DLD1 (cell line): ENCODE results near the gene MTR.

ENCODE experiments used
- in situ Hi-C: cut with HindIII; loops from 2 replicates; pipeline ENCODE4 v1.10.0; 2017; ENCODE audit warnings: low sequenced_read_pairs

MTR gene

DNA sequence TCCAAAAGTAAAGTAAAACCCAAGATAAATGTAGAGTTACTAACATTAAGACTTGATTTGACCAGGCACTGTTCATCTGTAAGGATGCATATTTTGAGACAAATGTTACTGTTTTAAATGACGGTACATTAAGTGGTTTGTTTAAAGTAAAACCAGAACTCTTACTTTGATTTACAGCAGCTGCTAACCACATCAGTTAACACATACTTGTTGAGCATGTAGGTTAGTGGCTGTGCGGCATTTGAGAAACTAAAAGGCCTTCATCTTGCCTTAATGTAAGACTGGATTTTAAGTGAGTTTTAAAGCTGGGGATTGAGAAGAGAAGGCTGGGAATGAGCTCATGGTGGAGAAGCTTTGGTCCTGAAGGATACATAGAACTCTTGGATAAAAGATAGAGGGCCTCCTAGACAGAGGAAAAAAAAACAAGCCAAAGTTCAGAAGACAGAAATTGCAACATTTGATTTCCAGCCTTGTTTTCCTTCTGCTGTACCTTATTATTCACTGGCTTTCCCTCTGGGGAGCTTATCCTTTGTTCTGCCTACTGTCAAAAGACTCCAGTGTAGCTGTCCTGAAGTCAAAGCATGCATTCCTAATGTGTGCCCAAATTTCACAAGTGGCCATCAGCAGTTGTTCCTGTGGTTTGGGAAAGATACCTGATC is 66.6 kb downstream of the MTR start:
- in situ Hi-C loops, result loop anchor here (25.0 kb wide), 1 partner anchor 249 kb away; the partner anchor contains the start of gene HEATR1

DNA sequence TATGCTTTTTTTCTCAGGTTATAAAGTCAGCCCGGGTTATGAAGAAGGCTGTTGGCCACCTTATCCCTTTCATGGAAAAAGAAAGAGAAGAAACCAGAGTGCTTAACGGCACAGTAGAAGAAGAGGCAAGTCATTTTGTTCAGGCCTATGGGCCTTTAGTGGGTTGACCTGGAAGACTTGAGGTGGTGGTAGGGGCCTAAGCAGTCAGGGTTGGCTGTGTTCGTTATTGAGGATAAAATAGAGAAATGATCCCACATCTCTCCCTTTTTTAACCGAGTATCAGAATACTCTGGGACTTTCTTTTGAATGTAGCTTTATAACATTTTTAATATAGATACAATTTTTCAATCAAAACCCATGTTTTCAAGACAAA is 67.1 kb downstream of the MTR start:
- in situ Hi-C loops, result loop anchor here (25.0 kb wide), 1 partner anchor 250 kb away; the partner anchor contains the start of gene HEATR1

DNA sequence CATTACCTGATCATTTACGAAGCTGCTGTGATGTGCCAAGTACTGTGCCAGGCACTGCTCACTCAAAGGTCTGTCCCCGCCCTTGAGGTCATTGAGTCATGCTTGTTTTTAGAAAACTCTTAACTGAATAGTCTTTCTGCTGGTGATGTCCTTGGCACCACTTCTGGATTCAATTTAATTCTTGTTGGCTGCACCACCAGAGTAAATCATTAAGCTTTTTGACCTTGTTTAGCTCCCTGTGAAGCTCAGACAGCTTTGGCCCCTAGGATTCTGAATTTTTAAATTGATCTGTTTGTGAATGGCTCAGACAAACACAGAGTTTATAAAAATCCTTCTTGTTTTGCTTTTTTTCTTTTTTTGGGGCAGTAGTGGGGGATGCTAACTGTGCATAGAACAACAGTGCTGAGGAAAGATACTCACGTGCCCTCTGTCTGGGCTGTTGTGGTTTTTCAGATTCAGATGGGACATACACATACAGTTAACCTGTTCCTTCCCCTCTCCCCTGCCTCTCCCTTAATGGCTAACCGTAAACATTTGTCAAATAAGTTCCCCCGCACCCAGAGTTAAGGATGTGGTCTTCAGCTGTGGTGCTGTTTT is 67.6 kb downstream of the MTR start:
- in situ Hi-C loops, result loop anchor here (25.0 kb wide), 1 partner anchor 250 kb away; the partner anchor contains the start of gene HEATR1

DNA sequence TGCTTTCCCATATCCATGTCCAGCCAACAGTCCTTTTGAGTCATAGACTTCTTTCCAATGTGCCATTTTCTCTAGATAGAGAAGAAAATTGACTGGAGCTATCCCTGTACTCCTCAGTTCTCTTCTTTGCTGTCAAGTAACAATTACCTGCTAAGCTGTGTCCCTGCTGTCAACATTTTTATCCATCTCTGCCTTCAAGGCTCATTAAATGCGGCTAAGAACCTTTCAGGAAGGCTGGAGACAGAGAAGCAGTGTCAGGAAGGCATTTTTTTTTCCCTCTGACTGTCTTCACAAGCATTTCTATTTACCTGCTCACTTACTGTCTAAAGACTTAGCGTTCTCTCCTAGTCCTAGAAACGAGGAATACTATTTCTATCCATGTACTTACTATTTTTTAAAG is 69.1 kb downstream of the MTR start:
- in situ Hi-C loops, result loop anchor here (25.0 kb wide), 1 partner anchor 252 kb away; the partner anchor contains the start of gene HEATR1

DNA sequence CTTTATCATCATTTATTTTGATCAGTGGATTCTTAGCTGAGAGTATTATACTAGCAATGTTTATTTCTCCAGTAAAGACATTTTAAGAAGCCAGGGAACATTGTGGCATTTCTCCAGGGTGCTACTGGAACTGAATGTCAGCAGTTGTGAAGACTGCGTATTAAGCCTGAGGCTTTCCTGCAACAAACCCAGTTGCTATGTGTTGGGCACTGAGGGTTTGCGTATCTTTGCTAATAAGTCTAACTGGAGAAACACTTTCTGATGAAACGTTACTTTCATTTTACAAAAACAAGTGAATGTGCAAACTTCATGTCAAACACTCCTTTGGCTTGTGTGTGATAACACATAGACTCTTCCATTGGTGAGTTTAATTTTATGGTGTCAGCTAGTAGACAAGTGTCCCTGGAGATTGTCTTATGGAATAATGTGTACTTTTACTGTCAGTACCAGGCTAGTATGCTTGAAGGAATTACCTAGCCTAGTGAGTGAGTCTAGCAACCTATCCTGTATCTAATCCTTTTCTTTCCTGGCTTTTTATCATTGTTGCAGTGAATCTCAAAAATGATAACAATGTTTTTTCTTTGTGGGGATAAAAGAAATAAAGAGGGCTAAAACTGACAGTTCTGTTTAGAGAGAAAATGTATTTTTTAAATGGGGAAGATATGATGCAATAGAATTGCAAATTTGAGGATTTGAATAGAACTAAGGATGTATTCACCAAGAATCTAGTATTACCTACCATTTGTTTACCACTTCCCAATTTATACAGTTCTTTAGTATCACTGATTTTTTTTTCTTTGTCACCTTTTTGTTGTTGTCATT is 70.1 kb downstream of the MTR start:
- in situ Hi-C loops, result loop anchor here (25.0 kb wide), 1 partner anchor 253 kb away; the partner anchor contains the start of gene HEATR1

DNA sequence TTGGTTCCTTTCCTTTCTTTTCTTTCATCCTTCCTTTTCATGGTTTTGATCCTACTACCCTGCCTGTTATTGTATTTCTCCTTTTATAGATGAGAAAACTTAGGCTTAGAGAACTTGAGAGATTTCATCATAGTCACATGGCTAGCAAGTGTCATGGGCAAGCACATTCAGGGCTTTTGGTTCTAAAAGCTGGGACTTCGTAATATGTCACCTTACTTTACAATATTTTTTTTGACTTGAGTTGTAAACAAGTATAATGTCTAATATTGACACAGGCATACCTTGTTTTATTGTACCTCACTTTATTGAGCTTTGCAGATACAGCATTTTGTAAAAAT is 70.7 kb downstream of the MTR start:
- in situ Hi-C loops, result loop anchor here (25.0 kb wide), 1 partner anchor 253 kb away; the partner anchor contains the start of gene HEATR1

DNA sequence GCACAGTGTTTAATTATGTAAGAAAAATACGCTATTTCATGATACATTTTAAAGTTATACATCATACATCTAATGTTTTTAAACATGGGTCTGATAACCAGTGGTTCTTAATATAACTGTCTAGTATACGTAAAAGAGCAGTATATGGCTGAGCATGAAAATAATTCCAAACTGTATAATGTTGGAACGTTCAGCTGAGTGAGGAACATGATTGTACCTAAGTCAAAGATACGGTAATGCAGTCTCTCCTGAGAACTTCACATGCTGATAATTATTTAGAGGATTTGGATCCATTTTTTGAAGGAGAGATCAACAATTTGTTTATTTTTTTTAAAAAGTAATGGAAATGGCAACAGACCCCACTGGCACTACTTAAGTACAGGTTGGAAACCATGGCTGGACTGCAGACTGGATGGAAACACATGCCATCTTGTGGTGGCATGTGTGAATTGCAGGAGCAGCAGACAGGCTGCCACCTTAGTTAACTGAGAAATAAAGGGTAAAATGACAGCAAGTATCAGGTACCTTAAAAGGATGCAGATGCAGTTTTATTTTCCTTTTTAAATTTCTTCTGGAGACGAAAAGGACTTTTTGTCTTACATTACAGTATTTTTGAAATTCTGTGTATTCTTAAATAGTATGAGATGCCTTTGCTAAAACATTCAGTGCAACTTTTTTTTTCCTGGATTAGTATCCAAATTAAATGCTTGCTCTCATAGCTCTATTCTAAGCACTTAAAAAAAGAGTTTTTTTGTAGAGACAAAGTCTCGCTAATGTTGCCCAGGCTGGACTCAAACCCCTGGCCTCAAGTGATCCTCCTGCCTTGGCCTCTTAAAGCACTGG is 73.8 kb downstream of the MTR start:
- in situ Hi-C loops, result loop anchor here (25.0 kb wide), 1 partner anchor 257 kb away; the partner anchor contains the start of gene HEATR1

DNA sequence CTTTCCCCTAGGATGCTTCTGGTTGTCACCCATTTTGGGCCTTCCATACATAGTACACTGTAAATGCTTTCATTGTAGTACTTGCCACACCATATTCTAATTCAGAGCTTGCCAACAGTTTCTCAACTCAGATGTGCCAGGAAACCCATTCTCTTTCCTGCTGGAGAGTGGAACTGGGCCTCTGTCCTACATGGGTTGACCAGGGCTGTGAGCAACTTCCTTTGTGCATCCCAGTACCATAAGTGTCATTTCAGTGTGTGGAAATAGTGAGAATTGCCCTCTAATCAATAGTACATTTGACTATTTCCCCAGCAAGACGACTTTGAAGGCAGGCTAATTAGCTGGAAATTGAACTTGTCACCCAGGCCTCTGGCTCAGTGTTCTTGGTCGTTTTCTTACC is 74.8 kb downstream of the MTR start:
- in situ Hi-C loops, result loop anchor here (25.0 kb wide), 1 partner anchor 258 kb away; the partner anchor contains the start of gene HEATR1

DNA sequence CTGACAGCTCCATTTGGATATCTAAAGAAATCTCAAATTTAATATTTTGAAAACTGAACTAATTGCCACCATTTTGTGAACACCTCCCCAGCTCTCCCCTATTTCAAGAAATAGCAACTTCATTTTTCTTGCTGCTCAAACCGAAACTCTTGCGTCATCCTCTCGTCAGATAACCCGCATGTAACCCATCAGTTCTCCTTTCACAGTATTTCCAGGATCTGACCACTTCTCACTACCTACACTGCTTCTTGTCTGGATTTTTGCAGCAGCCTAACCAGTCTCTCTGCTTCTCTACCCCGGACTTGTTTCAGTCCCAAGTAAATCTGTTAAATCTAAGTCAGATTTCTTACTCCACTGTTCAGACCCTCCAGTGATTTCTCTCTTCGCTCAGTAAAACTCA is 75.6 kb downstream of the MTR start:
- in situ Hi-C loops, result loop anchor here (25.0 kb wide), 1 partner anchor 258 kb away; the partner anchor contains the start of gene HEATR1

DNA sequence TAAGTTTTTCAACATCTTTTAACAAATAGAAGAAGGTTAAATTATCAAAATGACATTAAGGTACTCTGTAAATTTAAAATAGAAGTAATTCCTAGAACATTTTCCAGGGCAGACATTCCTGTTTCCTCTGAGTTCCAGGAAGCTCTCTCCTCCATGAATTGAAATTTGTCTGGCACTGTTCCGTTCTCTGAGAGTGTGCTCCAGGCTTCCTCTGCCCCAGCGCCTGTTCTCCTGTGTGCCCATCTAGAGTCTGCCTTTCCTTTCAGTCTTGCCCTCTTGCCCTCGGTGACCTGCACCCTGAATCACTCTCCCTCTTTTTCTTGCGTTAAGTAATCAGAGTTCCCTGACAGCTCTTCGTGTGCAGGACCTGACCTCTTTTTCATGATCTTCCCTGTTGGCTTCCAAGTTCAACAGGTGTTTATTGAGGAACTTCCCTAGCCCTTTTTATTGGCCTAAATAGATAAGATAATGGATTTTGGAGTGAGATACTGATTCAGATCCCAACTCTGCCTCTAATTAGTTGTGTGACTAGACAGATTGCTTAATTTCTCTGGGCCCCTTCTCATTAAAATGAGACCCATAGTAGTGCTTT is 77.1 kb downstream of the MTR start:
- in situ Hi-C loops, result loop anchor here (25.0 kb wide), 1 partner anchor 260 kb away; the partner anchor contains the start of gene HEATR1

DNA sequence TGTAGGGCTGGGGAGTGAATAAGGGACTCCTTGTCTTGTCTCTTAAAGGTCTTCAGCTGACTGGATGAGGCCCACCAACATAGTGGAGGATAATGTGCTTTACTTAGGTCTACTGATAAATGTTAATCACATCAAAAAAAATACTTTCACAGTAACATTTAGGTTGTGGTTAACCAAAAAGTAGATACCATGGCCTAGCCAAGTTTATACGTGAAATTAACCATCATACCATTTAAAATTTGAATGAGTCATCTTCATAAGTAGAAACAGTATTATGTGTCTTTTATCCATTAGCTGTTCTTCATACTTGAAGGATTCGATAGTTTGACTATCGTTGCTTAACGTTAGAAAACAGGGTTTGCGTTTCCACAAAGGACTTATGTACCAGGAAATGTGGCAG is 80.9 kb downstream of the MTR start:
- in situ Hi-C loops, result no loop called here

DNA sequence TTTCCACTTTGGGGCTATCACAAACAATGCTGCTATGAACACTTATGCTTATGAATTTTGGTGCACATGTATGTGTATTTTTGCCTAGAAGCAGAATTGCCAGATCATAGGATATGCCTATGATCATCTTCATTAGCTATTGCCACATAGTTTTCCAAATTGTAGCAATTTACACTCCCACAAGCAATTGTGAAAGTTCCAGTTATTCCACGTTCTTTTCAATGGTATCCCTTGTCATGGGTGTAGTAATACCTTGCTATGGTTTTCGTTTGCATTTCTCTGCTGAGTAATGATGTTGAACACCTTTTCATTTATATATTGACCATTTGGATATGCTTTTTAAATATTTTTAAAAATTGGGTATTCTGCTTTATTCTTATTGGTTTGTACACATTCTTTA is 82.6 kb downstream of the MTR start:
- in situ Hi-C loops, result no loop called here

DNA sequence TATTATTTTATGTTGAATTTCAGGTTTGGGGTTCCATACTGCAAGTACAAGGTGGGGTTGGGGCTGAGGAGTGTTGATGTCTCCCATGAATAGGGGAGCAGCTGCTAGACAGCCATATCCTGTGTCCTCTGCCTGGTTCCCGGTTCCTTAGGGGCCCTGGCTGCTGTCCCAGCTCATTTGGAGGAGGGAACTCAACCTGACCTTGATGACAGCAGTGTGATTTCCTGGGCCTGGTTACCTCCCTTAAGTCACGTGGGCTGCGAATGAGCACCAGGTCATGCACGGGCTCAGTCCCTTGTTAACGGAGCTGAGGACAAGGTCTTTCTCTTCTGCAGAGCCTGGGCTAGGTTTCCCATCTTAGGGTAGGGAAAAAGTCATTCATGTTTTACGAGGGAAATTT is 85.1 kb downstream of the MTR start:
- in situ Hi-C loops, result no loop called here

DNA sequence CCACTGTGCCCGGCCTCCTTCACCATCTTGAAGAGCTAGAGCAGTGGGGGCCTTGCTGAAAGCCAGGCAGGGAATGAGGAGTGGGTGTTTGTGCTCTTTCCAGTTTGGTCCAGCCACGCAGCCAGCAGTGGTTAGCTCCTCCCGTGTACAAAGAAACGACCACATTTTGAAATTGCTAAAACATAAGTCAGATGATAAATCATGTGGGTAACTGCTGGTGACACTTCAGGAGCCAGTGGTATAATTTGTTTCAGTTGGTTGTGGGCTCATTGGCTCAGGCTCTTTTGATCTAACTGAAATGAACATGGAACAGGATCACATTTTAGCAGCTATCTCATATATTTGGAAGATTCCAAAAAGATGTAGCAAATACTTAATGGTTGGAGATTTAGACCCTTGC is 87.6 kb downstream of the MTR start:
- in situ Hi-C loops, result no loop called here

DNA sequence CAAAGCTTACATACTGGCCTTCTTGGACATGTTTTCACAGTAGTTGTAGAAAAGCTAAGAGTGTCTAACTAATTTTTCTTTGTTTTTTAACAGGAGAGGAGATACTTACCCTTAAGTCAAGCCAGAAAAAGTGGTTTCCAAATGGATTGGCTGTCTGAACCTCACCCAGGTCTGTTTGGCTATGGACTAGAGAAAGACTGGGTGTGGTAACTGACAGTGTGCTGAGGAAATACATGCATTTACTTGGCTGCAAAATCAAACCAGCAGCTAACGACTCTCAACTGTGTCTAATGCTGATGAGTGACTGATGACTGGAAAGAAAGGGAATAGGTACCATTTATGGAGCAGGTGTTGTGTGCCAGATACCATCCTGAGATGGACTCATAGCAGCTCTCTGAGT is 91.1 kb downstream of the MTR start:
- in situ Hi-C loops, result no loop called here

DNA sequence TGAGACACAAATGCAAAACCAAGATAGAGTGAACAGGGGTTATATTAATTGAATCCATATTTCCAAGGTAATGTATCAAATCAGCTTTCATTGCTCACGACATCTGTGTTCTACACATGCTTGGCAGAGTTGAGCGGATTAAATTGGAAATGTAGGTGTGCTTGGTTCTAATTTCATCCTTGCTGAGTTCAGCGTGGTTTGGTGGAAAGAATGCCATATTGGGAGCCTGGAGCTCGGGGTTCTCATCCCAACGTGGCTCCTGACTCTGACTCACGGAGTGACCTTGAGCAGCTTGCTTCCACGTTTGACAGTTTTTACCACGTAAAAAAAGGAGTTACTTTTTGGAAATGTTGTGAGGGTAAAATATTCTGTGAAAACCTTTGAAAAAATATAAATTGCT is 92.0 kb downstream of the MTR start:
- in situ Hi-C loops, result no loop called here

DNA sequence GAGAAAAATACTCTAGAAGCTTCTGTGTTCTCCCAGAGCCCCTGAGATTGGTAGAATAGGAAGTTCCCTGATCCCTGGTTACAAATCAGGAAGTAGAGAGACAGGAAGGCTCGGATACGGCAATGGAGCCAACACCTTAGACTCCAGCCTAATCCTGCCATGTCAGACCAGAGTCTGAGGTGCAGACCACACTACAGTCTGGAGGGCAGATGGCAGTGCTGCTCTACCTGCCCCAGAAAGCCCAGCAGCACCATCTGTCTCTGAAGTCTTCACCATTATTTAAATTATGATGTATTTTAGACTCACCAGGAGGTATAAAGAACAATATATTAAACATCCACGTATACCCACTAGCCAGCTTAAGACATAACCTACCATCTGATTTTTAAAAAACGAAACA is 93.0 kb downstream of the MTR start:
- in situ Hi-C loops, result no loop called here

DNA sequence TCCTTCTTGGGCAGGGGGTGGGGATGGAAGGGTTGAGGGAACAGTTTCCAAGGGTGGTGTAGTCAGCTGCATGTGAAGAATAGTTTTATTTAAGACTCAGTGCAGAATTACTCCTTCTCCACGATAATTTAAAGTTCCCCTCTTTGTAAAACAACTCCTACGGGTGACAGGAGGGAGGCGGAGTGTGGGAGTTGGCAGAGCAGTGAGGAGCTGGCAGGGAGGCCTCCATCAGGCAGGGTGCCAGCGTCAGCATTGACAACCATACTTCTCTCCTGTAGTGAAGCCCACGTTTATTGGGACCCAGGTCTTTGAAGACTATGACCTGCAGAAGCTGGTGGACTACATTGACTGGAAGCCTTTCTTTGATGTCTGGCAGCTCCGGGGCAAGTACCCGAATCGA is 93.8 kb downstream of the MTR start:
- in situ Hi-C loops, result no loop called here

DNA sequence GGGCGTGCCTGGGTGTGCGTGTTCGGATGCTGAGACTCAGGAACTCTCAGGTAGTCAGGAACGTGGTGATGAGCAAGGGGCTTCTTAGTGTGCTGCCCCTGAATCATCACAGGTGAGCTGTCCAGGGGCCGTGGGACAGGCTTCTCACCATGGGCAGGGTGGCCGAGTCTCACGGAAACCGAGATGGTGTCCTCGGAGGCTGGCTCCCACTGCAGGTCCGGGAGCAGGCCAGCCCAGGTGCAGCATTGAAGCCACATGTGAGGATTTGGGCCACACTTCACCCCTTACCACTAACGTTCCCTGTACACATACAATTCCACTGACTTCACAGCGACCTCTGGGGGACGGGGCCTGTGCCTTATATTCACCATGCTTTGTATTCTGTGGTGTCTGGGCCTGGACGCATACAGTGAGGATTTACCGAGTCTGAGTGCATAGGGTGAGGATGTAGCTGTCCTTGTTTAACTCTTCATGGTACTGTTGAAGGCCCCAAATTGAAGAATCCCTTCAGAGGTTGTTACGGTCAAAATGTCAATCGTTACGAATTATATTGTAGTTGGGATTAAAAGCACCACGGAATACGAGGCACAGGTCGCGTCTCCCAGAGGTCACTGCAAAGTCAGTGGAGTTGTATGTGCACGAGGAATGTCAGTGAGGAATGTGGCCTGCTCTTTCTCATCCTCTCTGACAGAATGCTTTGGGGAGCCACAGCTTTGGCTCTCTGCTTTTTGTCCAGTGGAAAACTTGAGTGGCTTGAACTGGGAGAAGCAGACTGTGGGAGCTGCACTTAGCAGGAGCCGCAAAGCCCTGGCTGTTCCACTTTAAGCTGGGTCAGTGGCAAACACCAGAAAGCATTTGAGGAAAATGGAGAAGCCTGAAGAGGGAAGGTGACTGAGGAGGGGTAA is 95.3 kb downstream of the MTR start:
- in situ Hi-C loops, result no loop called here
